Heart left ventricle (tissue), 13 donors: Measurements from ENCODE around the gene PI4KA.

Source experiments
- CTCF ChIP-seq, 12 donors: fragments of 200-600 bp; sonication (generic) in 4 of 12; IDR thresholded peaks; one replicate each; pipeline versions ENCODE4 v1.5.0 to v1.8.0; 2018 to 2022; ENCODE audit warnings: antibody characterized with exemption in 12 of 12, mild to moderate bottlenecking in 5 of 12
- POLR2A ChIP-seq, 2 donors: fragments of 450-650 bp; IDR thresholded peaks; one replicate each; pipeline ENCODE4 v1.6.1; 2017; ENCODE audit warnings: antibody characterized with exemption in 2 of 2, mild to moderate bottlenecking in 2 of 2, moderate library complexity in 2 of 2
- donor health status: ischemic (EF 13 %, LVEDD 7.1; RV severe dilation, severe dysfunction).
- donor health status: DM: no; HTN: yes; CAD: no.
- donor health status: DM: no; HTN: no; CAD: no.
- donor health status: ischemic (EF 25% LVEDD 6.9; RV normal size, moderate dysfunction).
- donor health status: ischemic (EF 25% LVEDD 5.7; RV mildly dilated, moderate dysfunction).
- donor health status: ischemic (EF 35%, LVEDD 5.7; RV mildly dilated, moderate dysfunction).
- donor health status: nonischemic (EF 11% LVEDD 7.7; RV severe dilation, severe dysfunction).
- donor health status: DM: yes; HTN: yes; CAD: no.
- donor health status: PGD.
- donor health status: ischemic (EF 29% LVEDD 5.4; RV normal size, mild dysfunction).
- donor health status: nonischemic (EF 23%, LVEDD 6.1; RV moderate dilation, normal function).

DNA sequence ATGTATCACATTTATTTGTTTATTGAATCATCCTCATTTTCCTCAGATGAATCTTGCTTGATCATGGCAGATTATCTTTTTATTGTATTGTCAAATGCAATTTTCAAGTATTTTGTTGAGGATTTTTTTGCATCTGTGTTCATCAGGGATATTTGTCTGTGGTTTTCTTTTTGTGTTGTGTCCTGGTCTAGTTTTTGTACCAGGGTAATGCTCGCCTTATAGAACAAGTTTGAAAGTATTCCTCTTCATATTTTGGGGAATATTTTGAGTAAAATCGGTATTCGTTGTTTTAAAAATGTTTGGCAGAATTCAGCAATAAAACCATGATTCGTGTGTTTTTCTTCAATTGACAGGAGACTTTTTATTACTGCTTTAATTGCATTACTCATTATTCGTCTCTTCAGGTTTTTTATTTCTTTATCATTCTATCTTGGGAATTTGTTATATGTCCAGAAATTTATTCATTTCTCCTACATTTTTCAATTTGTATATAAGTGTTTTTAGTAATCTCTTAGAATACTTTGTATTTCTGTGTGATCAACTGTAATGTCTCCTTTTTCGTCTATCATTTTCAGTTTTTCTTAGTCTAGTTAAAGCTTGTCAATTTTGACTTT lies 198.1 kb downstream of the PI4KA start:
- TF ChIP-seq CTCF (IDR thresholded peaks at IDR 0.05): no peak
- no peak for TF ChIP-seq POLR2A (IDR thresholded peaks at IDR 0.05)
